Ovary (tissue), 3 donors: ENCODE results near the gene TMEM151B.

ENCODE experiments used
- CTCF ChIP-seq, 3 donors: fragments of 450-650 bp in 2 of 3; fragments of 200-600 bp in 1 of 3; IDR thresholded peaks; one replicate each; pipeline versions ENCODE4 v1.5.1 to v1.8.0; 2016 to 2022; ENCODE audit warnings: antibody characterized with exemption in 3 of 3, mild to moderate bottlenecking in 1 of 3
- POLR2A ChIP-seq: fragments of 450-650 bp; IDR thresholded peaks from one replicate; pipeline ENCODE4 v1.6.1; 2017; ENCODE audit warnings: antibody characterized with exemption, mild to moderate bottlenecking, moderate library complexity
- donor health status: DM: no; HTN: no; CAD: no.

- no peak for TF ChIP-seq CTCF (IDR thresholded peaks at IDR 0.05)
- no peak for TF ChIP-seq POLR2A
Measured at GRCh38 chr6:44297063-44298038, 27.1 kb downstream of the TMEM151B start.
